NCI-H187 (cell line): ENCODE data around the gene TSEN15.
"Not testable (repeated sequence)": the region's sequence is repeated elsewhere in the genome, so short reads cannot be mapped to it uniquely, and the experiment has no call there.

Experiments used
- DNase-seq, 2 experiments: peaks; one replicate each; lab custom pipeline; 2025; lab: John Stamatoyannopoulos, UW

Gene TSEN15

GRCh38 chr1:184053881-184054280 is 2.4 kb downstream of the TSEN15 start:
- no peak for DNase-seq

GRCh38 chr1:184056921-184057555 is 5.5 kb downstream of the TSEN15 start:
- DNase-seq, result no peak

GRCh38 chr1:184059887-184060286 is 8.4 kb downstream of the TSEN15 start:
- DNase-seq, result no peak

GRCh38 chr1:184060316-184060715 is 8.8 kb downstream of the TSEN15 start:
- no peak for DNase-seq

GRCh38 chr1:184061396-184062003 is 10.0 kb downstream of the TSEN15 start:
- no peak for DNase-seq

- no peak for DNase-seq
Observed at GRCh38 chr1:184062640-184063286, 11.2 kb downstream of the TSEN15 start.

GRCh38 chr1:184065559-184065958 is 14.0 kb downstream of the TSEN15 start:
- no peak for DNase-seq

- no peak for DNase-seq
Observed at GRCh38 chr1:184068354-184068753, 16.8 kb downstream of the TSEN15 start.

- DNase-seq, result no peak
Observed at GRCh38 chr1:184069675-184070074, 18.1 kb downstream of the TSEN15 start.

GRCh38 chr1:184072376-184072775 is 20.8 kb downstream of the TSEN15 start:
- no peak for DNase-seq

GRCh38 chr1:184074383-184074782 is 22.9 kb downstream of the TSEN15 start:
- no peak for DNase-seq

GRCh38 chr1:184075055-184076029 is 23.8 kb downstream of the TSEN15 start:
- peak in 1 of 2 experiments; percentile 4 for DNase-seq

GRCh38 chr1:184078564-184079249 is 27.2 kb downstream of the TSEN15 start:
- no peak for DNase-seq

- DNase-seq, result no peak
Observed at GRCh38 chr1:184080309-184080708, 28.8 kb downstream of the TSEN15 start.

GRCh38 chr1:184082541-184083415 is 31.2 kb downstream of the TSEN15 start:
- DNase-seq, result no peak

- no peak for DNase-seq
Observed at GRCh38 chr1:184085667-184086066, 34.1 kb downstream of the TSEN15 start.

- no peak for DNase-seq
Observed at GRCh38 chr1:184088037-184088436, 36.5 kb downstream of the TSEN15 start.

- no peak for DNase-seq
Observed at GRCh38 chr1:184093071-184093470, 41.5 kb downstream of the TSEN15 start.

GRCh38 chr1:184096005-184096404 is 44.5 kb downstream of the TSEN15 start:
- no peak for DNase-seq

- DNase-seq, result not testable (repeated sequence)
Observed at GRCh38 chr1:184096580-184096979, 45.0 kb downstream of the TSEN15 start.

GRCh38 chr1:184101141-184101540 is 49.6 kb downstream of the TSEN15 start:
- no peak for DNase-seq
